Measurements from ENCODE around the gene UGT3A1. TPM values are rescaled to one million over a fixed set of nuclear protein-coding genes. Genes with fewer than 3 reads are reported as not detected.
"Not testable (repeated sequence)": the region's sequence is repeated elsewhere in the genome, so short reads cannot be mapped to it uniquely, and the experiment has no call there.

UGT3A1 gene
- not detected for total RNA-seq

GRCh38 chr5:35990941-35991611 is at the start of gene UGT3A1:
TSS of gene UGT3A1 (minus strand) at chr5:35991390. CDS start at chr5:35991240, 150 bp downstream.
- DNase-seq (no peak), ATAC-seq (ENCODE audit: low read depth) (no peak)
- Mint-ChIP-seq H3K27me3 (peaks cover 39% of the 10 kb centered on the region), H3K9me3 (no peaks in the 10 kb centered on the region), H3K4me3 (no peak within 1 kb of the TSS), H3K36me3 (no peaks in the 10 kb centered on the region), H3K4me1 (no peaks in the 10 kb centered on the region), H3K27ac (no peak within 1 kb of the TSS)
- POLR2A ChIA-PET, result no interaction called here

- no peak for ATAC-seq (ENCODE audit: low read depth)
- H3K27ac Mint-ChIP-seq, result no peak overlapping the region
- no peaks in the 10 kb centered on the region for H3K4me1 Mint-ChIP-seq
- H3K27me3 Mint-ChIP-seq, result peaks cover 4% of the 10 kb centered on the region
- POLR2A ChIA-PET, result no interaction called here
- no peaks in the 10 kb centered on the region for H3K36me3 Mint-ChIP-seq
- no peak for DNase-seq
- H3K4me3 Mint-ChIP-seq, result no peak overlapping the region
- no peaks in the 10 kb centered on the region for H3K9me3 Mint-ChIP-seq
These were observed 44.5 kb upstream of the UGT3A1 start for GRCh38 chr5:36035696-36036095.

- H3K27ac Mint-ChIP-seq; H3K27me3 Mint-ChIP-seq; H3K36me3 Mint-ChIP-seq; DNase-seq; H3K4me1 Mint-ChIP-seq; POLR2A ChIA-PET; H3K9me3 Mint-ChIP-seq; ATAC-seq (ENCODE audit: low read depth); H3K4me3 Mint-ChIP-seq: not testable (repeated sequence)
These were observed 43.4 kb upstream of the UGT3A1 start for GRCh38 chr5:36034536-36035134.

GRCh38 chr5:36033486-36033885 is 42.3 kb upstream of the UGT3A1 start:
- H3K27me3 Mint-ChIP-seq, result peaks cover 4% of the 10 kb centered on the region
- no peaks in the 10 kb centered on the region for H3K4me1 Mint-ChIP-seq
- no peak for DNase-seq
- H3K36me3 Mint-ChIP-seq, result no peaks in the 10 kb centered on the region
- no peak overlapping the region for H3K27ac Mint-ChIP-seq
- H3K9me3 Mint-ChIP-seq, result no peaks in the 10 kb centered on the region
- H3K4me3 Mint-ChIP-seq, result no peak overlapping the region
- POLR2A ChIA-PET, result no interaction called here
- ATAC-seq (ENCODE audit: low read depth), result no peak

- no peak overlapping the region for H3K4me3 Mint-ChIP-seq
- H3K36me3 Mint-ChIP-seq, result no peaks in the 10 kb centered on the region
- H3K27me3 Mint-ChIP-seq, result peaks cover 4% of the 10 kb centered on the region
- DNase-seq, result no peak
- POLR2A ChIA-PET, result no interaction called here
- ATAC-seq (ENCODE audit: low read depth), result no peak
- no peaks in the 10 kb centered on the region for H3K9me3 Mint-ChIP-seq
- no peaks in the 10 kb centered on the region for H3K4me1 Mint-ChIP-seq
- no peak overlapping the region for H3K27ac Mint-ChIP-seq
These were observed 41.9 kb upstream of the UGT3A1 start for GRCh38 chr5:36033047-36033446.

GRCh38 chr5:36031223-36031622 is 40.0 kb upstream of the UGT3A1 start:
- H3K27me3 Mint-ChIP-seq, result peaks cover under 1% of the 10 kb centered on the region
- no peak for DNase-seq
- no peak overlapping the region for H3K27ac Mint-ChIP-seq
- H3K36me3 Mint-ChIP-seq, result no peaks in the 10 kb centered on the region
- no peak for ATAC-seq (ENCODE audit: low read depth)
- POLR2A ChIA-PET, result no interaction called here
- H3K4me3 Mint-ChIP-seq, result no peak overlapping the region
- no peaks in the 10 kb centered on the region for H3K4me1 Mint-ChIP-seq
- no peaks in the 10 kb centered on the region for H3K9me3 Mint-ChIP-seq

- peaks cover 2% of the 10 kb centered on the region for H3K9me3 Mint-ChIP-seq
- no peaks in the 10 kb centered on the region for H3K36me3 Mint-ChIP-seq
- peaks cover 4% of the 10 kb centered on the region for H3K27me3 Mint-ChIP-seq
- ATAC-seq (ENCODE audit: low read depth) (no peak), DNase-seq (no peak)
- POLR2A ChIA-PET, result no interaction called here
- no peak overlapping the region for H3K27ac Mint-ChIP-seq
- no peak overlapping the region for H3K4me3 Mint-ChIP-seq
- H3K4me1 Mint-ChIP-seq, result no peaks in the 10 kb centered on the region
These were observed 38.7 kb upstream of the UGT3A1 start for GRCh38 chr5:36029914-36030313.

GRCh38 chr5:36028816-36029465 is 37.8 kb upstream of the UGT3A1 start:
- DNase-seq (no peak), ATAC-seq (ENCODE audit: low read depth) (no peak)
- Mint-ChIP-seq H3K9me3 (peaks cover 2% of the 10 kb centered on the region), H3K27ac (no peak overlapping the region), H3K4me1 (no peaks in the 10 kb centered on the region), H3K27me3 (peaks cover 4% of the 10 kb centered on the region), H3K36me3 (no peaks in the 10 kb centered on the region), H3K4me3 (no peak overlapping the region)
- POLR2A ChIA-PET, result no interaction called here

- H3K4me1 Mint-ChIP-seq, result no peaks in the 10 kb centered on the region
- POLR2A ChIA-PET, result no interaction called here
These were observed 36.5 kb upstream of the UGT3A1 start for GRCh38 chr5:36027711-36028110.

GRCh38 chr5:36026706-36027465 is 35.7 kb upstream of the UGT3A1 start:
- peaks cover 1% of the 10 kb centered on the region for H3K36me3 Mint-ChIP-seq
- DNase-seq (no peak), ATAC-seq (ENCODE audit: low read depth) (no peak)
- peaks cover 6% of the 10 kb centered on the region for H3K9me3 Mint-ChIP-seq
- H3K27ac Mint-ChIP-seq, result no peak overlapping the region
- no peak overlapping the region for H3K4me3 Mint-ChIP-seq
- H3K4me1 Mint-ChIP-seq, result no peaks in the 10 kb centered on the region
- POLR2A ChIA-PET, result no interaction called here
- H3K27me3 Mint-ChIP-seq, result peaks cover 14% of the 10 kb centered on the region

More at GRCh38 chr5:36027711-36028110, 36.5 kb upstream of the UGT3A1 start:
- peaks cover under 1% of the 10 kb centered on the region for H3K36me3 Mint-ChIP-seq
- peaks cover 4% of the 10 kb centered on the region for H3K9me3 Mint-ChIP-seq
- no peak overlapping the region for H3K27ac Mint-ChIP-seq
- peaks cover 7% of the 10 kb centered on the region for H3K27me3 Mint-ChIP-seq
- ATAC-seq (ENCODE audit: low read depth) (no peak), DNase-seq (no peak)
- H3K4me3 Mint-ChIP-seq, result no peak overlapping the region

- ATAC-seq (ENCODE audit: low read depth); H3K4me3 Mint-ChIP-seq; H3K36me3 Mint-ChIP-seq; H3K4me1 Mint-ChIP-seq; H3K9me3 Mint-ChIP-seq; H3K27ac Mint-ChIP-seq; POLR2A ChIA-PET; DNase-seq: not testable (repeated sequence)
- peaks cover 14% of the 10 kb centered on the region for H3K27me3 Mint-ChIP-seq
These were observed 31.1 kb upstream of the UGT3A1 start for GRCh38 chr5:36022246-36022645.

GRCh38 chr5:36019584-36019983 is 28.4 kb upstream of the UGT3A1 start:
- not testable (repeated sequence) for H3K27ac Mint-ChIP-seq

GRCh38 chr5:36017622-36018021 is 26.4 kb upstream of the UGT3A1 start:
- H3K27ac Mint-ChIP-seq, result no peak overlapping the region
- H3K9me3 Mint-ChIP-seq, result peaks cover 13% of the 10 kb centered on the region
- ATAC-seq (ENCODE audit: low read depth) (no peak), DNase-seq (no peak)
- H3K36me3 Mint-ChIP-seq, result no peaks in the 10 kb centered on the region
- POLR2A ChIA-PET, result no interaction called here
- peaks cover 6% of the 10 kb centered on the region for H3K27me3 Mint-ChIP-seq
- H3K4me1 Mint-ChIP-seq, result no peaks in the 10 kb centered on the region
- no peak overlapping the region for H3K4me3 Mint-ChIP-seq

More at GRCh38 chr5:36019584-36019983, 28.4 kb upstream of the UGT3A1 start:
- peaks cover 11% of the 10 kb centered on the region for H3K9me3 Mint-ChIP-seq
- H3K36me3 Mint-ChIP-seq; DNase-seq; H3K4me3 Mint-ChIP-seq; H3K4me1 Mint-ChIP-seq; H3K27me3 Mint-ChIP-seq; ATAC-seq (ENCODE audit: low read depth); POLR2A ChIA-PET: not testable (repeated sequence)
